CD4-positive, alpha-beta T cell treated with Interleukin-10 for 1 hour (primary cell): ENCODE measurements around the gene SMG9.
"Not testable (repeated sequence)": the region's sequence is repeated elsewhere in the genome, so short reads cannot be mapped to it uniquely, and the experiment has no call there.

Source experiments
- DNase-seq: peaks from one replicate; pipeline ENCODE4 v3.0.0-alpha.2; 2020

SMG9 gene

GRCh38 chr19:43687660-43687997 lies 67.1 kb downstream of the SMG9 start:
- no peak for DNase-seq

- DNase-seq = no peak
Observed at GRCh38 chr19:43684326-43684725, 70.4 kb downstream of the SMG9 start.

DNA sequence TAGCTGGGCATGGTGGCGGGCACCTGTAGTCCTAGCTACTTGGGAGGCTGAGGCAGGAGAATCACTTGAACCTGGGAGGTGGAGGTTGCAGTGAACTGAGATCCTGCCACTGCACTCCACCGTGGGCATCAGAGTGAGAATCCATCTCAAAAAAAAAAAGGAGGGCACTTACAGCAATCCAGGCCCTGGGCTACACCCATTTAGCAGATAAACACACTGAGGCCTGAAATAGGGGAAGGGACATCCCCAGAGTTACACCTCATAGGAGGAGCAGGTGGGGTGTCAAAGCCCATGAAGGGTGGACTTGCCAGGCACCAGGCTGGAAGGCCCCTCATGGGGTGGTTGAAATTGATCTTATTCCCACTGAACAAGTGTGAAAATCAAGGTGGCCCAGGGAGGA lies 70.9 kb downstream of the SMG9 start:
- no peak for DNase-seq

GRCh38 chr19:43682824-43683661 lies 71.7 kb downstream of the SMG9 start:
- no peak for DNase-seq

DNA sequence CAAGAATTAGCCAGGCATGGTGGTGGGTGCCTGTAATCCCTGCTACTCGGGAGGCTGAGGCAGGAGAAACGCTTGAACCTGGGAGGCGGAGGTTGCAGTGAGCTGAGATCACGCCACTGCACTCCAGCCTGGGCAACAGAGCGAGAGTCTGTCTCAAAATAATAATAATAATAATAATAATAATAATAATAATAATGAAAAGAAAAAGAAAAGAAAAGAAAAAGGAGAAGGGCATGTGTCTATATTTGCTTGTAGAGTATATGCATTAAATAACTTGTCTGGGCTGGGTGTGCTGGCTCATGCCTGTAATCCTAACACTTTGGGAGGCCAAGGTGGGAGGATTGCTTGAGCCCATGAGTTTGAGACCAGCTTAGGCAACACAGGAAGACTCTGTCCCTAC lies 72.5 kb downstream of the SMG9 start:
- DNase-seq = not testable (repeated sequence)

DNA sequence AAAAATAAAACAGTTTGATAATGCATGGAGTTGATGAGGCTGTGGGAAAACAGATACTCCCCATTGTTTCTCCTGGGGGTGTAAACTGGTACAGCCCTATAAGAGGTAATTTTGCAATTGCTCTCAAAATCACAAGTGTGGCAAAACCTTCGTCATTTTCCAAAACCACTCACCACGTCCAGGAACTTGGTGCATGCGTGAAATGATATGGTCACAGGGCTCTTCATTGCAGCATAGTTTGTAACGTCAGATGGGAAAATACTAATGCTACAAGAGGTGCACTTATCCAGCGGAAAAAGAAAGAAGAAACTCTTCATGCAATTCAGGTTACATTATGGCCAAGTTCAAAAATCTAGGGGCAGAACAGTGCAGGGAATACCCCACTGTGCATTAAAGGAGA lies 72.9 kb downstream of the SMG9 start:
- DNase-seq = no peak

DNA sequence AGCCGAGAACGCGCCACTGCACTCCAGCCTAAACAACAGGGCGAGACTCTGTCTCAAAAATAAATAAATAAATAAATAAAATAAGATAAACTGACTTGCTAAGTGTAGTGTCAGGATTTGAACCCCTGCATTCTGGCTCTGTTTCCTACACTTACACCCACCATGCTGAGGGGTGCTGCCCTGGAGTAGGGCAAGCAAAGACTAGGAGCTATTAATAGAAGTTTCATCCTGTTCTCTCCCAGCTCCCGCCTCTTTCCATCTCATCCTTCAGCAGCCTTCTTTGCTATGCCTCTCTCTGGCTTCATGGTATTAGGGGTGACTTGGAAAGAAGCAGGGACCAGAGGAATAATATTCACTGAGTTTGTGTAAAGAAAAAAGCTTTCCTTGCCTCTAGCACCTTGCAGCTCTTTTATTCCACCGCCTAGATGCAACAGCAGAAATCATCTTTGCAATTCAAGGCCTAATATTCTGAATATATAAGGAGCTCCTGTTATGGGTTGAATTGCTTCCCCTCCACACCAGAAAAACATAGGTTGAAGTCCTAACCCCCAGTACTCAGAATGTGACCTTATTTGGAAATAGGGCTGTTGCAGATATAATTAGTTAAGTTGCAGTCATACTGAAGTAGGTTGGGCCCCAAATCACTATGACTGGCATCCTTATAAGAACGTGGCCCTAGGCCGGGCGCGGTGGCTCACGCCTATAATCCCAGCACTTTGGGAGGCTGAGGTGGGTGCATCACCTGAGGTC lies 76.1 kb downstream of the SMG9 start:
- no peak for DNase-seq
